Stomach smooth muscle (tissue), 2 donors: ENCODE results near the gene JAM3.
"Not testable (repeated sequence)": the region's sequence is repeated elsewhere in the genome, so short reads cannot be mapped to it uniquely, and the experiment has no call there.

Experiments
- H3K27ac ChIP-seq: one replicate; pipeline ENCODE4 v1.7.0; 2013; ENCODE audit warnings: mild to moderate bottlenecking, low read length, inconsistent platforms
- H3K27me3 ChIP-seq, 2 donors: one replicate each; pipeline ENCODE4 v1.7.0; 2013; ENCODE audit warnings: low read length in 2 of 2; ENCODE audit not compliant: insufficient read depth in 2 of 2, control insufficient read depth in 1 of 2
- H3K36me3 ChIP-seq, 2 donors: one replicate each; pipeline ENCODE4 v1.7.0; 2013; ENCODE audit warnings: low read length in 2 of 2; ENCODE audit not compliant: control insufficient read depth in 2 of 2, insufficient read depth in 2 of 2
- H3K4me1 ChIP-seq: one replicate; pipeline ENCODE4 v1.7.0; 2013; ENCODE audit warnings: low read length; ENCODE audit not compliant: control insufficient read depth, insufficient read depth
- H3K4me3 ChIP-seq, 2 donors: one replicate each; pipeline ENCODE4 v1.7.0; 2013; ENCODE audit warnings: low read length in 2 of 2
- H3K9ac ChIP-seq, 2 donors: one replicate each; pipeline ENCODE4 v1.7.0; 2013; ENCODE audit warnings: low read length in 2 of 2, mild to moderate bottlenecking in 1 of 2
- H3K9me3 ChIP-seq, 2 donors: one replicate each; pipeline ENCODE4 v1.7.0; 2013; ENCODE audit warnings: low read length in 2 of 2; ENCODE audit not compliant: control insufficient read depth in 2 of 2
- donor health status: healthy.
- donor health status: Pancreatic carcinoma.

Gene JAM3

GRCh38 chr11:134081258-134081657 lies 12.4 kb downstream of the JAM3 start:
- not testable (repeated sequence) for H3K4me1 ChIP-seq, H3K36me3 ChIP-seq, H3K4me3 ChIP-seq, H3K27ac ChIP-seq, H3K27me3 ChIP-seq, H3K9me3 ChIP-seq, H3K9ac ChIP-seq

- Histone ChIP-seq H3K36me3 (no peaks in the 10 kb centered on the region), H3K9me3 (no peaks in the 10 kb centered on the region), H3K27ac (no peak overlapping the region), H3K4me1 (no peaks in the 10 kb centered on the region), H3K27me3 (no peaks in the 10 kb centered on the region), H3K4me3 (no peak overlapping the region), H3K9ac (no peak overlapping the region)
Observed at GRCh38 chr11:134082990-134083389, 14.1 kb downstream of the JAM3 start.

- H3K9ac ChIP-seq = no peak overlapping the region
- no peaks in the 10 kb centered on the region for H3K4me1 ChIP-seq
- no peaks in the 10 kb centered on the region for H3K27me3 ChIP-seq
- H3K27ac ChIP-seq = no peak overlapping the region
- H3K4me3 ChIP-seq = no peak overlapping the region
- no peaks in the 10 kb centered on the region for H3K36me3 ChIP-seq
- no peaks in the 10 kb centered on the region for H3K9me3 ChIP-seq
Observed at GRCh38 chr11:134086376-134086775, 17.5 kb downstream of the JAM3 start.

- H3K9me3 ChIP-seq, H3K4me1 ChIP-seq, H3K36me3 ChIP-seq, H3K27ac ChIP-seq, H3K9ac ChIP-seq, H3K27me3 ChIP-seq, H3K4me3 ChIP-seq: not testable (repeated sequence)
Observed at GRCh38 chr11:134092006-134092405, 23.1 kb downstream of the JAM3 start.

GRCh38 chr11:134097166-134097565 lies 28.3 kb downstream of the JAM3 start:
- no peaks in the 10 kb centered on the region for H3K36me3 ChIP-seq
- no peak overlapping the region for H3K27ac ChIP-seq
- H3K27me3 ChIP-seq = no peaks in the 10 kb centered on the region
- H3K9me3 ChIP-seq = no peaks in the 10 kb centered on the region
- no peak overlapping the region for H3K9ac ChIP-seq
- no peaks in the 10 kb centered on the region for H3K4me1 ChIP-seq
- H3K4me3 ChIP-seq = no peak overlapping the region

- no peaks in the 10 kb centered on the region for H3K36me3 ChIP-seq
- H3K4me1 ChIP-seq = no peaks in the 10 kb centered on the region
- H3K4me3 ChIP-seq = no peak overlapping the region
- no peaks in the 10 kb centered on the region for H3K9me3 ChIP-seq
- H3K27me3 ChIP-seq = no peaks in the 10 kb centered on the region
- no peak overlapping the region for H3K9ac ChIP-seq
- no peak overlapping the region for H3K27ac ChIP-seq
Observed at GRCh38 chr11:134098566-134099184, 29.8 kb downstream of the JAM3 start.

GRCh38 chr11:134100171-134100570 lies 31.3 kb downstream of the JAM3 start:
- Histone ChIP-seq H3K9ac (no peak overlapping the region), H3K27ac (no peak overlapping the region), H3K4me1 (no peaks in the 10 kb centered on the region), H3K27me3 (no peaks in the 10 kb centered on the region), H3K4me3 (no peak overlapping the region), H3K36me3 (no peaks in the 10 kb centered on the region), H3K9me3 (no peaks in the 10 kb centered on the region)

GRCh38 chr11:134101282-134101681 lies 32.4 kb downstream of the JAM3 start:
- Histone ChIP-seq H3K36me3 (no peaks in the 10 kb centered on the region), H3K4me1 (no peaks in the 10 kb centered on the region), H3K4me3 (no peak overlapping the region), H3K9ac (no peak overlapping the region), H3K27me3 (no peaks in the 10 kb centered on the region), H3K27ac (no peak overlapping the region), H3K9me3 (no peaks in the 10 kb centered on the region)

- Histone ChIP-seq H3K4me1 (no peaks in the 10 kb centered on the region), H3K27me3 (no peaks in the 10 kb centered on the region), H3K4me3 (no peak overlapping the region), H3K9ac (no peak overlapping the region), H3K27ac (no peak overlapping the region), H3K36me3 (peaks cover 0 to 3% of the 10 kb centered on the region in 2 donors), H3K9me3 (no peaks in the 10 kb centered on the region)
Observed at GRCh38 chr11:134110252-134110815, 41.5 kb downstream of the JAM3 start.

- H3K27me3 ChIP-seq, H3K36me3 ChIP-seq, H3K4me3 ChIP-seq, H3K27ac ChIP-seq, H3K9ac ChIP-seq, H3K9me3 ChIP-seq: not testable (repeated sequence)
- H3K4me1 ChIP-seq = peaks cover 16% of the 10 kb centered on the region
Observed at GRCh38 chr11:134113787-134114186, 44.9 kb downstream of the JAM3 start.

GRCh38 chr11:134116210-134116609 lies 47.3 kb downstream of the JAM3 start:
- no peak overlapping the region for H3K27ac ChIP-seq
- H3K4me3 ChIP-seq = no peak overlapping the region
- no peak overlapping the region for H3K9ac ChIP-seq
- no peaks in the 10 kb centered on the region for H3K9me3 ChIP-seq
- peaks cover 30% of the 10 kb centered on the region for H3K4me1 ChIP-seq
- H3K36me3 ChIP-seq = peaks cover 0 to 3% of the 10 kb centered on the region in 2 donors
- H3K27me3 ChIP-seq = no peaks in the 10 kb centered on the region
